ENCODE results near the gene ENHO.
"Not testable (repeated sequence)": the region's sequence is repeated elsewhere in the genome, so short reads cannot be mapped to it uniquely, and the experiment has no call there.

ENHO gene

GRCh38 chr9:34484678-34485077 lies 38.1 kb downstream of the ENHO start:
- DNase-seq (ENCODE audit: extremely low read depth, low read depth), result no peak
- H3K4me3 ChIP-seq (replicated peaks; ENCODE audit: low read depth, low read length), result no peak overlapping the region
- no peak for TF ChIP-seq CTCF (IDR thresholded peaks at IDR 0.05; ENCODE audit: low read depth, low read length, missing control alignments)

DNA sequence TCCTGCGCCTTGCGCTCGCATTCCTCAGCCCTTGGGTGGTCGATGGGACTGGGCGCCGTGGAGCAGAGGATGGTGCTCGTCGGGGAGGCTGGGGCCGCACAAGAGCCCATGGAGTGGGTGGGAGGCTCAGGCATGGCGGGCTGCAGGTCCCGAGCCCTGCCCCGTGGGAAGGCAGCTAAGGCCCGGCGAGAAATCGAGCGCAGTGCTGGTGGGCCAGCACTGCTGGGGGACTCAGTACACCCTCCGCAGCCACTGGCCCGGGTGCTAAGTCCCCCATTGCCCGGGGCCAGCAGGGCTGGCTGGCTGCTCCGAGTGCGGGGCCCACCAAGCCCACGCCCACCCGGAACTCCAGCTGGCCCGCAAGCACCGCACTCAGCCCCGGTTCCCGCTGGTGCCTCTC lies 40.0 kb downstream of the ENHO start:
- not testable (repeated sequence) for H3K4me3 ChIP-seq (replicated peaks; ENCODE audit: low read depth, low read length); DNase-seq (ENCODE audit: extremely low read depth, low read depth)

DNA sequence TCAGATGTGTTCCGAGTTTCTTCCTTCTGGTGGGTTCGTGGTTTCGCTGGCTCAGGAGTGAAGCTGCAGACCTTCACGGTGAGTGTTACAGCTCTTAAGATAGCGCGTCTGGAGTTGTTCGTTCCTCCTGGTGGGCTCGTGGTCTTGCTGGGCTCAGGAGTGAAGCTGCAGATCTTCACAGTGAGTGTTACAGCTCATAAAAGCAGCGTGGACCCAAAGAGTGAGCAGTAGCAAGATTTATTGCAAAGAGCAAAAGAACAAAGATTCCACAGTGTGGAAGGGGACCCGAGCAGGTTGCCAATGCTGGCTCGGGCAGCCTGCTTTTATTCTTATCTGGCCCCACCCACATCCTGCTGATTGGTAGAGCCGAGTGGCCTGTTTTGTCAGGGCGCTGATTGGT lies 41.2 kb downstream of the ENHO start:
- DNase-seq (ENCODE audit: extremely low read depth, low read depth); H3K4me3 ChIP-seq (replicated peaks; ENCODE audit: low read depth, low read length): not testable (repeated sequence)

DNA sequence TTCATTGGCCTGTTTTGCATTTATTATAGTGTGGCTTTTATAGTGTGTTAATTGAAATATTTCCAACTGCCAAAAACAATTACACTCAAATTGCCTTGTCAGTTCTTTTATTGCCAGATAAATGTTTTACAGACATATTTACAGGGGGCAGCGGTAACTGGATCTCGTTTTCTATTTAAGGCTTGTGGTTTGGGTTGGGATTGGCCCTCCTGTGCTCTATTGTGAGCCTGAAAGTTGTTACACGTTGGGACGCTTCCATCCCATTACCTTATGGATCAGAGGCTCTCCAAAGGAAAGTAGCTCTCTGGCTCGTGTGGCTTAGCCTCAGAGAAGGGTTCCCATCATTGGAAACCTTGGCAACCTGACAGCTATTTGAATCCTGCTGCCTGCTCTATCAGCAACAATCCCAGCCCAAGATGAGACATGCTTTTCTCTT lies 43.3 kb downstream of the ENHO start:
- DNase-seq (ENCODE audit: extremely low read depth, low read depth), result no peak

GRCh38 chr9:34477541-34477940 lies 45.2 kb downstream of the ENHO start:
- no peak for TF ChIP-seq CTCF (IDR thresholded peaks at IDR 0.05; ENCODE audit: low read depth, low read length, missing control alignments)
- H3K4me3 ChIP-seq (replicated peaks; ENCODE audit: low read depth, low read length), result no peak overlapping the region
- no peak for DNase-seq (ENCODE audit: extremely low read depth, low read depth)

More for the DNA sequence above, 43.3 kb downstream of the ENHO start:
- H3K4me3 ChIP-seq (replicated peaks; ENCODE audit: low read depth, low read length), result no peak overlapping the region
- TF ChIP-seq CTCF (IDR thresholded peaks at IDR 0.05; ENCODE audit: low read depth, low read length, missing control alignments), result no peak

GRCh38 chr9:34475097-34475496 lies 47.7 kb downstream of the ENHO start:
- no peak for TF ChIP-seq CTCF (IDR thresholded peaks at IDR 0.05; ENCODE audit: low read depth, low read length, missing control alignments)
- no peak overlapping the region for H3K4me3 ChIP-seq (replicated peaks; ENCODE audit: low read depth, low read length)
- no peak for DNase-seq (ENCODE audit: extremely low read depth, low read depth)

All from HFF-Myc (cell line).